GM21576 (cell line): ENCODE measurements around the gene IGF2BP2.
"Not testable (repeated sequence)": the region's sequence is repeated elsewhere in the genome, so short reads cannot be mapped to it uniquely, and the experiment has no call there.

Experiments
- ATAC-seq: cut with Tn5 transposase; IDR thresholded peaks from one replicate; pipeline ENCODE4 v1.9.1; 2021; ENCODE audit warnings: mild to moderate bottlenecking, moderate library complexity; ENCODE audit not compliant: unreplicated experiment

The IGF2BP2 gene

GRCh38 chr3:185825006-185825638 is at the start of gene IGF2BP2:
Gene IGF2BP2, minus strand, starts transcription at chr3:185825042. Its CDS starts 82 bp downstream, at chr3:185824960.
- ATAC-seq, result peak; percentile 48

GRCh38 chr3:185874119-185874518 is 49.3 kb upstream of the IGF2BP2 start:
- no peak for ATAC-seq

- ATAC-seq, result no peak
Observed at GRCh38 chr3:185867650-185868049, 42.8 kb upstream of the IGF2BP2 start.

GRCh38 chr3:185866995-185867394 is 42.2 kb upstream of the IGF2BP2 start:
- ATAC-seq, result no peak

- no peak for ATAC-seq
Observed at GRCh38 chr3:185866555-185866954, 41.7 kb upstream of the IGF2BP2 start.

- no peak for ATAC-seq
Observed at GRCh38 chr3:185865247-185865646, 40.4 kb upstream of the IGF2BP2 start.

- no peak for ATAC-seq
Observed at GRCh38 chr3:185864767-185865166, 39.9 kb upstream of the IGF2BP2 start.

- ATAC-seq, result no peak
Observed at GRCh38 chr3:185862920-185863319, 38.1 kb upstream of the IGF2BP2 start.

GRCh38 chr3:185859294-185859972 is 34.6 kb upstream of the IGF2BP2 start:
- no peak for ATAC-seq

- ATAC-seq, result no peak
Observed at GRCh38 chr3:185858502-185859225, 33.8 kb upstream of the IGF2BP2 start.

- ATAC-seq, result no peak
Observed at GRCh38 chr3:185857208-185857607, 32.4 kb upstream of the IGF2BP2 start.

- ATAC-seq, result no peak
Observed at GRCh38 chr3:185856652-185857051, 31.8 kb upstream of the IGF2BP2 start.

GRCh38 chr3:185853771-185854170 is 28.9 kb upstream of the IGF2BP2 start:
- ATAC-seq, result not testable (repeated sequence)

- no peak for ATAC-seq
Observed at GRCh38 chr3:185852635-185853034, 27.8 kb upstream of the IGF2BP2 start.

- ATAC-seq, result no peak
Observed at GRCh38 chr3:185851959-185852358, 27.1 kb upstream of the IGF2BP2 start.

GRCh38 chr3:185851046-185851445 is 26.2 kb upstream of the IGF2BP2 start:
- no peak for ATAC-seq

- ATAC-seq, result no peak
Observed at GRCh38 chr3:185847506-185847905, 22.7 kb upstream of the IGF2BP2 start.

GRCh38 chr3:185846037-185846436 is 21.2 kb upstream of the IGF2BP2 start:
- no peak for ATAC-seq

GRCh38 chr3:185844051-185844450 is 19.2 kb upstream of the IGF2BP2 start:
- no peak for ATAC-seq

GRCh38 chr3:185843635-185844034 is 18.8 kb upstream of the IGF2BP2 start:
- ATAC-seq, result no peak

- ATAC-seq, result no peak
Observed at GRCh38 chr3:185843126-185843525, 18.3 kb upstream of the IGF2BP2 start.

GRCh38 chr3:185842241-185842640 is 17.4 kb upstream of the IGF2BP2 start:
- no peak for ATAC-seq
